NCI-H526 (cell line): ENCODE measurements around the gene TDP2.
A peak's percentile ranks its signal among the peaks of the same experiment; 100 is the strongest.

Experiments
- DNase-seq, 2 experiments: peaks; one replicate each; lab custom pipeline; 2025; lab: John Stamatoyannopoulos, UW

TDP2 gene

GRCh38 chr6:24666641-24667377, at the start of gene TDP2, which contains the start of gene ACOT13:
TSS of gene TDP2 (minus strand) at chr6:24666899. CDS start at chr6:24666862, 37 bp downstream.
TSS of gene ACOT13 (plus strand) at chr6:24667077. CDS start at chr6:24667264, 187 bp downstream.
- peak; percentile 92 to 98 for DNase-seq

- DNase-seq = no peak
Measured at GRCh38 chr6:24710519-24711303, 44.0 kb upstream of the TDP2 start.

- DNase-seq = no peak
Measured at GRCh38 chr6:24709014-24709711, 42.5 kb upstream of the TDP2 start.

GRCh38 chr6:24708612-24709011, 41.9 kb upstream of the TDP2 start:
- DNase-seq = no peak

GRCh38 chr6:24704468-24704867, 37.8 kb upstream of the TDP2 start:
- DNase-seq = no peak

- no peak for DNase-seq
Measured at GRCh38 chr6:24702720-24703282, 36.1 kb upstream of the TDP2 start.

GRCh38 chr6:24699521-24700359, 33.0 kb upstream of the TDP2 start:
- no peak for DNase-seq

- no peak for DNase-seq
Measured at GRCh38 chr6:24696097-24696496, 29.4 kb upstream of the TDP2 start.

- peak in 1 of 2 experiments; percentile 66 for DNase-seq
Measured at GRCh38 chr6:24695635-24696034, 28.9 kb upstream of the TDP2 start.

- no peak for DNase-seq
Measured at GRCh38 chr6:24694198-24694597, 27.5 kb upstream of the TDP2 start.

GRCh38 chr6:24692848-24693592, 26.3 kb upstream of the TDP2 start:
- no peak for DNase-seq

- no peak for DNase-seq
Measured at GRCh38 chr6:24692415-24692814, 25.7 kb upstream of the TDP2 start.

- no peak for DNase-seq
Measured at GRCh38 chr6:24692003-24692402, 25.3 kb upstream of the TDP2 start.

GRCh38 chr6:24691550-24691949, 24.9 kb upstream of the TDP2 start:
- no peak for DNase-seq

GRCh38 chr6:24690593-24690992, 23.9 kb upstream of the TDP2 start:
- DNase-seq = no peak

- no peak for DNase-seq
Measured at GRCh38 chr6:24689964-24690363, 23.3 kb upstream of the TDP2 start.

- DNase-seq = no peak
Measured at GRCh38 chr6:24686946-24687345, 20.2 kb upstream of the TDP2 start.

GRCh38 chr6:24686408-24686807, 19.7 kb upstream of the TDP2 start:
- no peak for DNase-seq

- no peak for DNase-seq
Measured at GRCh38 chr6:24683297-24684296, 16.9 kb upstream of the TDP2 start.
